Tibial nerve (tissue), 4 donors: ENCODE data around the gene CTNNAL1. TPM values are rescaled to one million over a fixed set of nuclear protein-coding genes. Genes with fewer than 3 reads are reported as not detected.

ENCODE experiments used
- DNase-seq, 2 donors: peaks; one replicate each; pipeline ENCODE4 v3.0.0-alpha.2; 2019; ENCODE audit warnings: low spot score in 2 of 2
- H3K27ac ChIP-seq, 4 donors: fragments of 200-600 bp; sonication (generic) in 3 of 4; one replicate each; pipeline ENCODE4 v1.5.1; 2017 to 2019; ENCODE audit warnings: mild to moderate bottlenecking in 1 of 4
- H3K27me3 ChIP-seq, 2 donors: fragments of 200-600 bp; sonication (generic) in 1 of 2; one replicate each; pipeline versions ENCODE4 v1.5.1 to v1.6.0; 2017 to 2019
- H3K36me3 ChIP-seq, 3 donors: fragments of 200-600 bp; sonication (generic); one replicate each; pipeline ENCODE4 v1.5.1; 2018 to 2019
- H3K4me1 ChIP-seq, 4 donors: fragments of 200-600 bp; sonication (generic) in 3 of 4; one replicate each; pipeline ENCODE4 v1.5.1; 2017 to 2019
- H3K4me3 ChIP-seq, 4 donors: fragments of 200-600 bp; sonication (generic) in 3 of 4; one replicate each; pipeline ENCODE4 v1.5.1; 2017 to 2019; ENCODE audit warnings: mild to moderate bottlenecking in 1 of 4, moderate library complexity in 1 of 4
- H3K9me3 ChIP-seq, 4 donors: fragments of 200-600 bp; sonication (generic) in 3 of 4; one replicate each; pipeline ENCODE4 v1.5.1; 2017 to 2019
- EP300 ChIP-seq, 2 donors: sonication (generic); formaldehyde crosslinking; IDR thresholded peaks; one replicate each; pipeline ENCODE4 v1.6.1; 2017; ENCODE audit warnings: antibody characterized with exemption in 2 of 2, mild to moderate bottlenecking in 1 of 2
- POLR2A ChIP-seq, 2 donors: fragments of 450-650 bp; IDR thresholded peaks; one replicate each; pipeline ENCODE4 v1.6.1; 2017; ENCODE audit warnings: antibody characterized with exemption in 2 of 2, mild to moderate bottlenecking in 2 of 2, moderate library complexity in 2 of 2
- WGBS, 2 donors: methylation state at CpG; one replicate each; pipeline ENCODE4 v1.1.5; 2018; 5-methylcytosine and 5-hydroxymethylcytosine counted together
- total RNA-seq, 4 donors: library from RNA; depleted of rRNA; stranded (reverse); fragments of >200 nt; gene quantifications; one replicate each; pipeline ENCODE4 v1.1.0, GENCODE V29; 2016
- TF ChIP-seq, protein P1 (sequence below), 5 experiments: fragments of 200-600 bp in 3 of 5; fragments of 450-650 bp in 2 of 5; sonication (generic) in 3 of 5; IDR thresholded peaks; one replicate each; pipeline ENCODE4 v1.5.1; 2016 to 2019; ENCODE audit warnings: antibody characterized with exemption in 5 of 5, mild to moderate bottlenecking in 3 of 5, moderate library complexity in 2 of 5

Gene CTNNAL1
- total RNA-seq, 4 donors from 2014 or later, result 52.8 to 144 (median 118) TPM

DNA sequence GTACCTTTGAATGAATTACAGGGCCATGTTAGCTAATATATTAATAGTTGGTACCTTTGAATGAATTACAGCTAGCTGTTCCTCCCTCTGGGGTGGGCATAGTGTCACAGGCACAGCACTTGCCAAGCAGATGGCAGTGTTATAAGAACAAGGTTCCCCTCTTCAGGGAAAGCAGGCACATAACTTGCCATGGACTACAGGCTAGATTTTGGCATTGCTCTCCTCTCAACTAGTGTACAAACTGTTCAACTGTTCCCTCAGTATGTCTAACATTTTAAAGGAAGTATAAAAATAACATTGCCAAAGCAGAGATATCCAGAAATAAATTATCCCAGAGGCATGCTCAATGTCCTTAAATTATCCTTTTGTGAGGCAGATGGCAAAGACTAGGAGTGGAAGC lies 45.4 kb downstream of the CTNNAL1 start:
- no peaks in the 10 kb centered on the region for H3K9me3 ChIP-seq
- no peaks in the 10 kb centered on the region for H3K27me3 ChIP-seq
- no peak overlapping the region for H3K4me3 ChIP-seq
- no peak overlapping the region for H3K27ac ChIP-seq
- H3K4me1 ChIP-seq, result peaks cover 0 to 12% (median 2%) of the 10 kb centered on the region in 4 donors
- TF ChIP-seq, protein P1, sequence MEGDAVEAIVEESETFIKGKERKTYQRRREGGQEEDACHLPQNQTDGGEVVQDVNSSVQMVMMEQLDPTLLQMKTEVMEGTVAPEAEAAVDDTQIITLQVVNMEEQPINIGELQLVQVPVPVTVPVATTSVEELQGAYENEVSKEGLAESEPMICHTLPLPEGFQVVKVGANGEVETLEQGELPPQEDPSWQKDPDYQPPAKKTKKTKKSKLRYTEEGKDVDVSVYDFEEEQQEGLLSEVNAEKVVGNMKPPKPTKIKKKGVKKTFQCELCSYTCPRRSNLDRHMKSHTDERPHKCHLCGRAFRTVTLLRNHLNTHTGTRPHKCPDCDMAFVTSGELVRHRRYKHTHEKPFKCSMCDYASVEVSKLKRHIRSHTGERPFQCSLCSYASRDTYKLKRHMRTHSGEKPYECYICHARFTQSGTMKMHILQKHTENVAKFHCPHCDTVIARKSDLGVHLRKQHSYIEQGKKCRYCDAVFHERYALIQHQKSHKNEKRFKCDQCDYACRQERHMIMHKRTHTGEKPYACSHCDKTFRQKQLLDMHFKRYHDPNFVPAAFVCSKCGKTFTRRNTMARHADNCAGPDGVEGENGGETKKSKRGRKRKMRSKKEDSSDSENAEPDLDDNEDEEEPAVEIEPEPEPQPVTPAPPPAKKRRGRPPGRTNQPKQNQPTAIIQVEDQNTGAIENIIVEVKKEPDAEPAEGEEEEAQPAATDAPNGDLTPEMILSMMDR (IDR thresholded peaks at IDR 0.05), result no peak
- no peak for TF ChIP-seq POLR2A (IDR thresholded peaks at IDR 0.05)
- TF ChIP-seq EP300 (IDR thresholded peaks at IDR 0.05), result no peak
- no peak for DNase-seq
- peaks cover 0 to 67% (median 0%) of the 10 kb centered on the region in 3 donors for H3K36me3 ChIP-seq

GRCh38 chr9:108963459-108964143 lies 49.7 kb downstream of the CTNNAL1 start:
- DNase-seq, result no peak
- TF ChIP-seq POLR2A (IDR thresholded peaks at IDR 0.05), result no peak
- TF ChIP-seq, protein P1 (IDR thresholded peaks at IDR 0.05), result no peak

DNA sequence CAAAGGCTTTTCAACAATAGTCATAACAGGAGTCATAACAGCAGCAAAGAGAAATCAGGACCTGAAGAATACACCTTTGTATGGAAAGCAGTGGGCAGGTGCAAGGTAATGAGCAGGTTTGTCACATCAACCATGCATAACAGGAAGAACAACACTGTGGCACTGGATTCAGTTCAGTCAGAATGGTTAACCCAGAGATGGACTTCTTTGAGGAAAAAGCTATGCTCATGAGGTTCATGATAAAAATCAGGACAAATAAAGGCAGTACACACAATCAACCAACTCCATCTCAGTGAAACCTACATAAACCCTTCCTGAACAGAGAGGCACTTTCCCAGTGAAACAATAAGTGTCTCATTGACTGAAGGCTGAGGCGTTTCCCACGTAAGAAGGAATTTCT lies 52.1 kb downstream of the CTNNAL1 start:
- no peaks in the 10 kb centered on the region for H3K4me1 ChIP-seq
- H3K9me3 ChIP-seq, result no peaks in the 10 kb centered on the region
- peaks cover 0 to 32% (median 0%) of the 10 kb centered on the region in 3 donors for H3K36me3 ChIP-seq
- H3K4me3 ChIP-seq, result no peak overlapping the region
- DNase-seq, result no peak
- no peak for TF ChIP-seq POLR2A (IDR thresholded peaks at IDR 0.05)
- TF ChIP-seq, protein P1 (IDR thresholded peaks at IDR 0.05), result no peak
- no peak for TF ChIP-seq EP300 (IDR thresholded peaks at IDR 0.05)
- H3K27ac ChIP-seq, result peak overlapping the region in 1 of 4 donors; percentile 5
- 47 to 68% methylated on average over 2 of the region's 2 CpGs for WGBS, 2 donors
- no peaks in the 10 kb centered on the region for H3K27me3 ChIP-seq

More at GRCh38 chr9:108963459-108964143, 49.7 kb downstream of the CTNNAL1 start:
- WGBS, 2 donors, result 71% methylated on average over 4 of the region's 4 CpGs
- Histone ChIP-seq H3K9me3 (no peaks in the 10 kb centered on the region), H3K4me3 (no peak overlapping the region), H3K4me1 (no peaks in the 10 kb centered on the region), H3K27me3 (no peaks in the 10 kb centered on the region), H3K27ac (peak overlapping the region in 1 of 4 donors; percentile 11), H3K36me3 (peaks cover 0 to 54% (median 0%) of the 10 kb centered on the region in 3 donors)

GRCh38 chr9:108960331-108960730 lies 53.0 kb downstream of the CTNNAL1 start:
- Histone ChIP-seq H3K4me1 (no peaks in the 10 kb centered on the region), H3K4me3 (no peak overlapping the region), H3K27ac (no peak overlapping the region), H3K9me3 (no peaks in the 10 kb centered on the region), H3K27me3 (no peaks in the 10 kb centered on the region), H3K36me3 (peaks cover 0 to 24% (median 0%) of the 10 kb centered on the region in 3 donors)
- no peak for TF ChIP-seq POLR2A (IDR thresholded peaks at IDR 0.05)
- TF ChIP-seq, protein P1 (IDR thresholded peaks at IDR 0.05), result no peak
- no peak for TF ChIP-seq EP300 (IDR thresholded peaks at IDR 0.05)
- no peak for DNase-seq
- 68 to 70% methylated on average over 6 of the region's 6 CpGs for WGBS, 2 donors

GRCh38 chr9:108956631-108957026 lies 56.7 kb downstream of the CTNNAL1 start:
- no peak overlapping the region for H3K27ac ChIP-seq
- H3K9me3 ChIP-seq, result no peaks in the 10 kb centered on the region
- peaks cover 0 to 17% (median 0%) of the 10 kb centered on the region in 3 donors for H3K36me3 ChIP-seq
- H3K4me1 ChIP-seq, result peaks cover 0 to 14% (median 2%) of the 10 kb centered on the region in 4 donors
- no peak for DNase-seq
- no peak overlapping the region for H3K4me3 ChIP-seq
- H3K27me3 ChIP-seq, result no peaks in the 10 kb centered on the region
- TF ChIP-seq EP300 (IDR thresholded peaks at IDR 0.05), result no peak
